NCI-H2107 treated with DMSO at 0.1 percent for 48 hours (cell line): ENCODE measurements around the gene STAM2.
"Not testable (repeated sequence)": the region's sequence is repeated elsewhere in the genome, so short reads cannot be mapped to it uniquely, and the experiment has no call there.

ENCODE experiments used
- DNase-seq: peaks from one replicate; lab custom pipeline; 2025; ENCODE audit not compliant: unreplicated experiment; lab: John Stamatoyannopoulos, UW

Gene STAM2

DNA sequence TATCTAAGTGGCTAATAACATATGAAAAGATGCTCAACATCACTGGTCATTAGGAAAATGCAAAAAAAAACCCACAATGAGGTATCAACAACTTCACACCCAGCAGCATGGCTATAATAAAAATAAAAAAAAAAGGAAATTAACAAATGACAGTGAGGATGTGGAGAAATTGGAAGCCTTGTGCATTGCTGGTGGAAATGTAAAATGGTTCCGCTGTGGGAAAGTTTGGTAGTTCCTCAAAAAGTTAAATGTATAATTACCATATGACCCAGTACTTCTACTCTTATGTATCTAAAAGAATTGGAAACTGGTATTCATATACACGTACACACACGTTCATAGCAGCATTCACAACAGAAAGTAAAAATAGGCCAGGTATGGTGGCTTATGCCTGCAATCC, 61.2 kb downstream of the STAM2 start:
- DNase-seq = no peak

DNA sequence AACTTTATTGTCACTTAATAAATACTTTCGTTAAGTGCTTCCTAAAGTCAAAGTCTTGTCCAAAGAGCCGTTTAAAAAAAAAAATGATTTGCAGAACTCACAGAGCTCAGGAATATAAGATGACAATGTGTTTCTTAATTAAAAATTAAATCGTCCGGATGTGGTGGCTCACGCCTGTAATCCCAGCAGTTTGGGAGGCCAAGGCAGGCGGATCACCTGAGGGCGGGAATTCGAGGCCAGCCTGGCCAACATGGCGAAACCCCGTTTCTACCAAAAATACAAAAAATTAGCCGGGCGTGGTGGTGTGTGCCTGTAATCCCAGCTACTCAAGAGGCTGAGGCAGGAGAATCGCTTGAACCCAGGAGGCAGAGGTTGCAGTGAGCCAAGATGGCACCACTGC, 68.4 kb downstream of the STAM2 start:
- not testable (repeated sequence) for DNase-seq

DNA sequence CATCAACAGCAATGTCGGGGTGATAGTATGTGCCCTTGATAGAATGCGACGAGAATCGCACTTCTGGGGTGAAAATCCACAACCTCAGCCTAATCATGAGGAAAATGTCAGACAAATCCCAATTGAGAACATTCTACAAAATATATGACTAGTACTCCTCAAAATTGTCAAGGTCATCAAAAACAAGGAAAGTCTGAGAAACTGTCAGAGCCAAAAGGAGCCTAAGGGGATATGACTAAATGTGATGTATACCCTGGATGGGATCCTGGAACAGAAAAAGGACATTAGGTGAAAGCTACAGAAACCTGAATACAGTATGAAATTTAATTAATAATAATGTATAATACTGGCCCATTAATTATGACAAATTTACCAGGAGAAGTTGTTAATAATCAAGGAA, 69.1 kb downstream of the STAM2 start:
- no peak for DNase-seq

DNA sequence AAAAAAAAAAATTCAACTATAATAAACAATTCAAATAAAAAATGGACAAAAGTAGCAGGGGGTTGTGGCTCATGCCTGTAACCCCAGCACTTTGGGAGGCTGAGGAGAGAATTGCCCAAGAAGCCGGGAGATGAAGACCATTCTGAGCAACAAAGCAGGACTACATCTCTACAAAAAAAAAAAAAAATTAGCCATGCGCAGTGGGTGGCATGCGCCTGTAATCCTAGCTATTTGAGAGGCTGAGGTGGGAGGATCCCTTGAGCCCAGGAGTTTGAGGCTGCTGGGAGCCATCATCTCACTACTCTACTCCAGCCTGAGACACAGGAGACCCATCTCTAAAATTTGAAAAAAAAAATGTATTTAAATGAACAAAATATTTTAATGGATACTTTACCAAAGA, 72.3 kb downstream of the STAM2 start:
- DNase-seq = no peak

DNA sequence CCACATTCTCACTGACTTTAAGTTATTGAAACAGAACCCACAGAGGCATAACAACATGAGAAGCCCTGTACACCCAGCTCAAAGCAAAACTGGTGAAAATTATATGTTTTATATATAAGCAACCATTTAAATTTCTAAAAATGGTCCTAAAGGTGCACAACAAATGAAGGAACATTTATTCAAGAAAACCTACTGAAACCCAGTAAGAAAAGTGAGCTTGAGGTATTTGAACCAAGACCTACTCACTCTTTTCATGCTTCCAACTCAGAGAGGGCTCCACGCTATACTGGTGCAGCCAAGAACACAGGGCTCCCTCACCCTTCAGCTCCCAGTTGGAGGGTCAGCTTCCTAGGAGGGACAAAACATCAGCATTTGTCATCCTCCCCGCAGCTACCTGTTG, 74.6 kb downstream of the STAM2 start:
- no peak for DNase-seq

DNA sequence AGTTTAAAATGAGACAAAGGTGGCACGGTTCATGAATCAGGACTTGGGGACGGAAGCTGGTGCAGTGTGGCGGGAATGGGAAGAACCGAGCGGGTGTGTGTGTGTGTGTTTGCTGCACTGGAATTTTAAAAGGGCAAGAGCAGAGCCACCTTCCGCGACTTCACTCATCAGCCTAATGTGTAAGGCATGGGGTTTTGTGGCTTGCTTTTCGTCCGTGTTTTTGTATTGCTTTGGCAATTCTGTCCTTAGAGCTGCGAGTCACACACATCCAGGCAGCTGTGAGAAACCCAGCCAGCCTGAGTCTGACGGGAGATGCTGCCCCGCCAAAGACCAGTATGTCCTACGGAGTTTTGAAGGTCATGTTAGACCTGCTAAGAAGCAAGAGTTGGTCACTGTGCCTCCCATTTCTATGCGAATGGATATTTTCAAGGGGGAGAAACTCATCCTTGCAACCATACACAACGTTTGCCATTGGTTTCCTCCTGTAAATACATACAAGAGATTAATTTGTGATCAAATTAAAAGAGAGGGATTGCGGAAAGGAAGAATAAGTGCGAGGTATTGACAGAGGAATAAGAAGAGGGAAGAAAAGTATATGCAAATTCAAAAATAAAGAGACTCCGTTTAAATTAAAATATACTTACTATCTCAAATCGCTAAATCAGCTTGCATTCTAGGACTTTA, 76.1 kb downstream of the STAM2 start:
- no peak for DNase-seq

DNA sequence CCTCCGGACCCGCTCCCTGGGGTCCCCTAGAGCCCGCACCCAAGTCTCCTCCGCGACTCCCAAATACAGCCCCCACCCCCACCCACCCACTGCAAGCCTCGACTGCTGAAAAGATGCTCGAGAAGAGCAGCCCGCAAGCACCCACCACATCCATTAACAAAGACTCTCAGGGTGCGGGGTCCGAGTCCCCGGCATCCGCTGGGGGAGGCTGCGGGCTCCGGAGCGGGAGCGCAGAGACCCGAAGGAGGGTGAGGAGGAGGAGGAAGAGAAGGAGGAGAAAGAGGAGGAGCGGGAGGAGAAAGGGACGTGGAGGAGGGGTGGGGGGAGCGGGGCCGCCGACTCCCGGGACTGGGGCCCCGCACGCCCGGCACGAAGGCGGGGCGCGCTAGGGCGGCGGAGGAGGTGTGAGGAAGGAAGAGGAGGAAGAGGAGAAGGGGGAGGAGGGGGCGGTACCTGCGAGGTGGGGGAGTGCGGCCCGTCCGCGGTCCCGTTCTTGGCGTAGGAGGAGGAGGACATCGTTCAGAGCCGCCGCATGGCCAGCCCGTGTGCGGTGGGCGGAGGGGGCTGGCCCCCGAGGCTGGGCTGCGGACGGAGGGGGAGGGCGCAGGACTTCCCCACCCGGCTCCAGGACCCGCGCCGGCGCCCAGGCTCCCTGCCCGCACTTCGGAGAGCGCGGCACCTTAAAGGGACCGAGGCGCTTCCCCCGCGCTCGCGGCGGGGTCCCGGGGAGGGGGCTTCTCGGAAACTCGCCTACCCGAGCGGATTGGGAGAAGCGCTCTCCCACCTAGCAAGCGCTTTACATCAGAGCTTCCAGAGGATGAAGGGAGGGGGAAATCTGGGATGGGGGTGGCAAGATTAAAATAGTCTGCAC, 76.8 kb downstream of the STAM2 start, which contains the start of gene CACNB4:
CACNB4 (minus strand) TSS at position 549 of the 871 bp plus-strand sequence.
- no peak for DNase-seq

DNA sequence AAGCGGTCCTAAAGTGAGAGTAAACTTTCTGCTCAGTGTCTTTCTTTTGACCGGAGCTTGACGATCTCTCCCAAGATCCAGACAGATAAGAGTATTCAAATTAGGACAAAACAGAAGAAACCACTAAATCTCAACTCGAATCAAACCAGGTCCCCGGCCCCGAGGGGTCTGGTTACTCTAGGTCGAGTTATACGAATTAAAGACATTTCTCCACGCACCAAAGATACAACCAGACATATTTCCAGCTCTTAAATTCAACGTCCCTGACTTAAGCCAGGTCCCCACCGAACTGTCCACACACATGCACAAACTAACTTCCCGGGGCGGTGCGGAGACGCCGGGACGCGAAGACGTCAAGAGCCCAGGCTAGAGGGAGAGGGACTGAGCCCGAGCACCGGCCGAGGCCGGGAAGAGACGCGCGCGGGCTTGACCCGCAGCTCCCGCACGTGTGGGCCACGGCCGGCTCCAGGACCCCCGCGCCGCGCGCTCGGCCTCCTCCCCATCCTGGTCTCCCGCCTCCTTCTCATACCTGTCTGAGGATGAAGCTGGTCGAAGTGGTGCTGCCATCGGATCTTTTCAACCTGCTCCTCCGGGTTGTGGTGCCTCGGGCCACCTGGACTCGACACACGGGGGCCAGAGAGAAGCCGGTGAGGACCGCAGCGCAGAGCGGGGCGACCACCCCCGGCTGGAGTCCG, 77.6 kb downstream of the STAM2 start:
- no peak for DNase-seq

DNA sequence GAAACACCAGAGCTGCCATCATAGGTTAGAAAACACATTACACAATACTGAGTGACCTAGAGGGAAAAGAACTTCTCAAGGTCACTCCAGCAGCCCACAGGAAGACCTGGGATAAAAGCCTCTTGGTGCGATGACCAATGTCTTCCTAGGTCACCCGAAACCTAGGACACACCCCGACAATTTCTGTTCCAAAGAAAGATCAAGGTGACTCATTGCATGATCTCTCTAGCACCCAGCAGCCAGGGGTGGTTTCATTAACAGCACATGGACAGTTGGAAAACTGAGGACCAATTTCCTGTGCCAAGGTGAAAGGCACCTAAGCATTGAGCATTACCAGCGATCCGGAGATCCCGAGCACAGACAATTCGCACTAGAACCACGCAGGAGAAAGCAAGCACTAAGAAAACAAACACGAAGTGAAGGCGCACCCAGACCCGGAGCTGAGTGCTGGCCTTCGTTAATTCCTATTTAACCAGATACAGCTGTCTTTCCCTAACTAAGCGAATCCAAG, 78.2 kb downstream of the STAM2 start:
- no peak for DNase-seq

DNA sequence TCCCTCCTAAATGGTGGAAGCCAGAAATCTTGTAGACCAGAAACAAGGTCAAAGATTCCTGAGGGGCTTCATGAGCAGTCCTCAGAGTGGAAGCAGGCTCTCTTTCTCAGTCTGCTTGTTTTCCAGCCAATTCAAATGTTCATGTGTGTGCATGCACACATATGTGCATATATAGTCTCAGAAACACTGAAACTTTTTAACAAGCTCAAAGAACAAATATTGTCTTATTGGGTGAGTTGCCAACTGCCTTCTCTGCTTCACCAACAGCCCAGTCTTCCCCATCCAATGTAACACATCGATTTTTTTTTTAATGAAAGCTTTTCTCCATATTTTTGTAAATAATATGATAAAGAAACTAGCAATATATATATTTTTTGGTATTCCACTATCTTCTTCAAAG, 80.4 kb downstream of the STAM2 start:
- no peak for DNase-seq

DNA sequence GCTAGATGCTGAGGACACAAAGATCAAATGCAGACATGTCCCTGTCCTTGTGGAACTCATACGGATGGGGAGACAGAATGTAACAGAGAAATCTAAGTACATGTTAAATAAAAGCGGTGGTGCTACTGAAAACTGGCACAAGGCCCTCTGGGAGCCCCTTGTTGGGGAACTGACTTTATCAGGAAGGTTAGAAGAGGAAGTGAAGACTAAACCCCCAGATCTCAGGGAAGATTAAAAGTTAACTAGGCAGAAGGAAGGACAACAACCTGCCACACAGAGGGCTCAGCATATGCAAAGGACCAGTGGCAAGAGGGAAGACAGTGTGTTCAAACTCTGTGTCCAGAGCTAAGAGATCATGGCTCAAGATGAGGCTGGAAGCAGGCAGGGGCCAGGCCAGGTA, 81.5 kb downstream of the STAM2 start:
- DNase-seq = no peak

DNA sequence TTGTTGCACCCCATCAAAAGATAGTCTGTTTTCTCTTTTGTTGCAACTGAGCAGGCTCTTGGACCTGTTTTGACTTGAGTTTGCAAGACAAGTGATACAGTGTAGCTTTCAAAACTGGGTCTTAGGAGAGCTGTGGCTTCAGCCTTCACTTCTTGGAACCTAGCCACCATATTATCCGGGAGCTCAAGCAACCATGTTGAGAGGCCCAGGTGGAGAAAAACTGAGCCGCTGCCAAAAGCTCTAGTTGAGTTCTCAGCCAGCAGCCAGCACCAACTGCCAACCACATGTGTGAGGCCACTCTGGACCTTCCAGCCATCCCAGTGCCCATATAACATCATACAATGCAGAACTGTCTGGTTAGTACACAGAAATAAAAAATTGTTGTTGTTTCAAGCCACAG, 82.1 kb downstream of the STAM2 start:
- DNase-seq = no peak

DNA sequence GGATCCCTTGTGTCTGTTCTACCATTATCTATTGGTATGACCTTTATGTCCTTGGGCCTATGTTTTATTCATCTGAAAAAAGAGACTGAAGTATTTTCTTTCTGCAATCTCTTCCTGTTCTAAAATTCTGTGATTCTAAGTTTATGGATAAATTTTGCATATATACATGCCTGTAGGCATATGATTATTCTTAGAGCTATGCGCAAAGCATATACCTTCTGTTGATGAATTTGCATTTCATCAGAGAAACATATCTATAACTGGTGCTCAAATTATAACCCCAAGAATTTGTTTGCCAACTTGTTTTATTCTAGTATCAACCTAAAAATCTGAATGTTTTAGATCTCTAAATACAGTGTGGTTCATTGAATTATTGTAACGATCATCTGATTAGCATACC, 83.5 kb downstream of the STAM2 start:
- DNase-seq = no peak

DNA sequence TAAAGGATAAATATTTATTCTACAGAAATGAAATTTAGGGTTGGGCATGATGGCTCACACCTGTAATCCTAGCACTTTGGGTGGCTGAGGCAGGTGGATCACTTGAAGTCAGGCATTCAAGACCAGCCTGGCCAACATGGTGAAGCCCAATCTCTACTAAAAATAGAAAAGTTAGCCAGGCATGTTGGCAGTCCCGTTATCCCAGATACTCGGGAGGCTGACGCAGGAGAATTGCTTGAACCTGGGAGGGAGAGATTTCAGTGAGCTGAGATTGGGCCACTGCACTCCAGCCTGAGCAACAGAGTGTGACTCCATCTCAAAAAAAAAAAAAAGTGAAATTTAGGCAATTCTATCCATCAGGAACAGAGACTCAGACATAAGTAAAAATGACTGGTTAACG, 84.8 kb downstream of the STAM2 start:
- not testable (repeated sequence) for DNase-seq

DNA sequence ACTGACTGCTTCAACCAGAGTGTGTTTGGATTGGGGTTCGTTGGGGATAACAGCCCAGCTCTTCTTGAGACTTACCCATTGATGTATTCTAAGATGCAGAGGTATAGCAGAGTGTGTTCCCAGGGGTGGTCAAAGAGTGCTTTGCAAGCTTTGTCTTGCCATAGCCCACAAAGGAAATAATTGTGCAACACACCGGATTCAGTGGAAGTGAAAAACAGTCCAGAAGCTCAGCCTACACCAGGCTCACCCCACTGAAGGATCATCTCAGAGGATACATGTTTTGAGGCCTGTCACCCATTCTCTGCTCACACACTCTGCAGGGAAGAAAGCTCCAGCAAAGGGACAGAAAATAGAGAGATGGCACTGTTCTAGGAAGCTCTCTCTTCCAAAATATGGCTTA, 86.3 kb downstream of the STAM2 start:
- no peak for DNase-seq

DNA sequence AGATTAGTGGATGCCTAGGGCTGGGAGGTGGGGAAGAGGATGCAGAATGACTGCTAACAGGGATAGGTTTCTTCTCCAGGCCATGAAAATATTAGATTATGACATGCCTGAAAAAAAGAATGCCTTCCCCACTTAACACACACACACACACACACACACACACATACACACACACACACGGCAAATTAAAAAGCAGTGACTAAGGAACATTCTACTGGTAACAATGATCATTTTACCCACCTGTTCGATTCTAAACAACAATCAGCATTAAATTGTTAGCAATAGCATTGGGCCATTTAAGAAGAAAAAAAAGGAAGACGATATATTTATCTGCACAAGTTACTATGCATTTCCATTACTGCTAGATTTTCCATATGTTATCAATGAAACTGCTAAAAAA, 87.6 kb downstream of the STAM2 start:
- DNase-seq = no peak

DNA sequence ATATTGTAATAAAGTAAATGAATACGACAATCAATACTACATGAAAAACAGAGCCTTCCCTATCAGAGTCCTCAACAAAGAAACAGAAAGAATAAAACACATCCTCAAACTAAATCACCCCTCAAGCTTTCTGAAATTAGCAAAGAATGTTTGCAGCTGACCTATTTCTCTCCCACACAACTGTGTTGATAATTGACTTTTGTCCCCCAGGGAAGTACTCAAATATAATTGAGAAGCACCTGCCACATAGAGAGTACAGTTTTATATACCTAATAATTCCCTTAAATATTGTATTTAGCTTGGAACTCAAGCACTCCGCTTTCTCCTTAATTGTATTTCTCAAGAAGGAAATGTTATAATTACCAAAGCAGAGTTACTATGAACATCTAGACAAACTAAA, 89.3 kb downstream of the STAM2 start:
- peak; percentile 5 for DNase-seq

DNA sequence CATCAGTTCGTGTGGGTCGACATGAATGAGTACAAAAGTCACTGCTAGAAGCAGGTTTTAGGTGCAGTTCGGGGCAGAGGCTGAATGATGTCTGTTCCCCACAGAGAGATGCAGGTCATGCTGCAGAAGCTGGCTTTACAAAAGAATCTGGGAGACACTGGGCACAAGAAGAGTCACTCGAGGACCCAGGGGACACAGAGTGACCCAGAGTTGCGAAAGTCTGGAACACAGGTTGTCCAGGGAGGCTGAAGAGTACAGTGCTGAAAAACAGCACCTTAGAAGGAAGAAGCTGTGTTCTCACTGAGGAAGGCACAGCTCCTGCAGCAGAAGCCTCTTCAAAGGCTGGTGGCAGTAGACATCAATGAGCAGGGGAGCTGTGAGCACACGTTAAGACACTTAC, 91.5 kb downstream of the STAM2 start:
- no peak for DNase-seq

DNA sequence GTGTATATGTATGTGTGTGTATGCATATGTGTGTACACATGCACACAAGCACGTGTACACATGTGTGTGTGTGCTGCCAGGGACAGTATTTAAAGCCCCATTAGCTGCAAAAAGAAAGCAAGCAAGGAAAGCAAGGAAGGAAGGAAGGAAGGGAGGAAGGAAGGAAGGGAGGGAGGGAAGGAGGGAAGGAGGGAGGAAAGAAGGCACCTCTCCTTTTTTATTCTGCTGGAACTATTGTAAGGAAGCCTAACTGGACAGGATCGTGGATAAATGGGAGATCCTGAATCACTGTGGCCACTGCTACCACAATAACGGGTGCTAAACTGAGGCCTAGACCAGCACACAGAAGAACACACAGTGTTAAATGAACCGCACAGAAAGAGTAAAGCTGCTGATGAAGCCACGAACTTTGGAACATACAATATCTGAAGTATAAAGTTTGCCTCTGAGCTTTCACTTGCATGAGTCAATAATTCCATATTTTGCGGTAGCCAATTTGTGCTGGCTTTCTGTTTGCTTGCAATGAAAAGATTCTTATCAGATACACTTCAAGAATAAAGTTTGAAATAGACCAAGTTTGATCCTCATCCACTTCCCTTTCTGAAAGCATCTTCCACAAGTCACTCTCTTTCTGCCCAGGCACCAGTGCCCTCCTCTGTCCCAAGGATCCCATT, 92.2 kb downstream of the STAM2 start:
- DNase-seq = no peak

DNA sequence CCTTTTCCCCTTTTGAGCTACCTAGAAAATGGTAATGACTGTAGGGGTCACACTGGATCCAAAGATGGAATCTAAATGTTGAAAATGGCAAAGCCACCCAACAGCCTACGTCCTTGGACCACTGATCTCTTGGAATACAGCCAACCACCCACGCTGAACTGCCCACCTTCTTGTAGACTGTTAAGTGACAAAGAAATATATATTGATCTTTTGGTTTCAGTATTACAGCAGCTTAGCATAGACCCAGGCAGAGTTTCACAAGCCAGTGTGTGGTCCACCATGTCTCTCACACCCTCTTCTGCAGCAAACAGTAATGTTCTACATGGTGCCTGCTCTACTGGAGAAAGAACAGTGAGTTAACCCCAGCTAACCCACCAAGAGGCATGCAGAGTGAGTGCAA, 96.9 kb downstream of the STAM2 start:
- DNase-seq = no peak

DNA sequence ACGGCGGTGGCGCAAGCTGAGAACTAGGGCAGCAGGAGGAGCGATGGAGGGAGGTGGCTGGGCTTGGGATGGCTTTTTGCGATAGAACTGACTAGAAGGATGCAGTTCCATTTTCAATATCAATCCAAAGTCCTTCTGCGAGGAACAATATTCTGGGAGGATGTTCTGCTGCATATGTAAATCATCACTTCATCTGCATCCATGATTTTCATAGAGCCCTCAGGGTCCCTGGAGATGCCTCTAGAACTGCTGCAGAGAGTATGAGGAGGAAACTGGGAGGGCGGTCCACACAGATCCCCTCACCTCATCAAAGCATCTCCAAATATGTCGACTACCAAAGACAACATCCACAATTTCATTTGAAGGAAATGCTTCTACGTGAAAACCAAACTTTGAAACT, 97.5 kb downstream of the STAM2 start:
- DNase-seq = no peak
